Subcutaneous abdominal adipose tissue (tissue), 5 donors: ENCODE measurements around the gene PPP1R1A.

Source experiments
- H3K27ac ChIP-seq: one replicate; pipeline ENCODE4 v1.7.0; 2013; ENCODE audit warnings: low read depth, mild to moderate bottlenecking, inconsistent platforms, low read length, moderate library complexity
- H3K27me3 ChIP-seq, 5 donors: one replicate each; pipeline ENCODE4 v1.7.0; 2013; ENCODE audit warnings: low read length in 5 of 5, inconsistent platforms in 1 of 5; ENCODE audit not compliant: control insufficient read depth in 5 of 5, insufficient read depth in 4 of 5
- H3K36me3 ChIP-seq, 5 donors: one replicate each; pipeline ENCODE4 v1.7.0; 2013; ENCODE audit warnings: low read length in 5 of 5; ENCODE audit not compliant: control insufficient read depth in 5 of 5, insufficient read depth in 5 of 5
- H3K4me1 ChIP-seq, 5 donors: one replicate each; pipeline ENCODE4 v1.7.0; 2013; ENCODE audit warnings: low read length in 5 of 5, mild to moderate bottlenecking in 3 of 5, moderate library complexity in 1 of 5; ENCODE audit not compliant: control insufficient read depth in 5 of 5, insufficient read depth in 5 of 5
- H3K4me3 ChIP-seq, 5 donors: one replicate each; pipeline ENCODE4 v1.7.0; 2013; ENCODE audit warnings: low read length in 5 of 5, low read depth in 1 of 5
- H3K9ac ChIP-seq, 5 donors: one replicate each; pipeline ENCODE4 v1.7.0; 2013; ENCODE audit warnings: low read length in 5 of 5, mild to moderate bottlenecking in 4 of 5, moderate library complexity in 3 of 5
- H3K9me3 ChIP-seq, 5 donors: one replicate each; pipeline ENCODE4 v1.7.0; 2013; ENCODE audit warnings: low read length in 5 of 5; ENCODE audit not compliant: control insufficient read depth in 5 of 5
- donor health status: healthy.
- donor health status: healthy.
- donor health status: healthy.
- donor health status: healthy.
- donor health status: healthy.

The PPP1R1A gene

GRCh38 chr12:54590978-54591591 lies 2.6 kb upstream of the PPP1R1A start:
- H3K36me3 ChIP-seq = no peaks in the 10 kb centered on the region
- peaks cover 2 to 57% (median 48%) of the 10 kb centered on the region in 5 donors for H3K4me1 ChIP-seq
- H3K27ac ChIP-seq = peak overlapping the region; percentile 81
- peaks cover 0 to 18% (median 10%) of the 10 kb centered on the region in 5 donors for H3K27me3 ChIP-seq
- H3K9ac ChIP-seq = peak overlapping the region in 1 of 5 donors; percentile 1
- H3K4me3 ChIP-seq = no peak overlapping the region
- H3K9me3 ChIP-seq = no peaks in the 10 kb centered on the region

GRCh38 chr12:54589964-54590363 lies 1.5 kb upstream of the PPP1R1A start:
- Histone ChIP-seq H3K4me3 (no peak overlapping the region), H3K9ac (peak overlapping the region in 1 of 5 donors; percentile 36), H3K4me1 (peaks cover 2 to 68% (median 55%) of the 10 kb centered on the region in 5 donors), H3K27ac (peak overlapping the region; percentile 81), H3K36me3 (no peaks in the 10 kb centered on the region), H3K9me3 (no peaks in the 10 kb centered on the region), H3K27me3 (peaks cover 0 to 21% (median 10%) of the 10 kb centered on the region in 5 donors)

GRCh38 chr12:54588890-54589267 lies 420 bp upstream of the PPP1R1A start:
- Histone ChIP-seq H3K27me3 (peaks cover 0 to 21% (median 10%) of the 10 kb centered on the region in 5 donors), H3K9ac (peak overlapping the region in 4 of 5 donors; percentile 19 to 68 (median 49)), H3K4me1 (peaks cover 2 to 72% (median 58%) of the 10 kb centered on the region in 5 donors), H3K4me3 (peak overlapping the region; percentile 42 to 79 (median 53)), H3K27ac (peak overlapping the region; percentile 81), H3K36me3 (peaks cover 0 to 4% (median 2%) of the 10 kb centered on the region in 5 donors), H3K9me3 (no peaks in the 10 kb centered on the region)

DNA sequence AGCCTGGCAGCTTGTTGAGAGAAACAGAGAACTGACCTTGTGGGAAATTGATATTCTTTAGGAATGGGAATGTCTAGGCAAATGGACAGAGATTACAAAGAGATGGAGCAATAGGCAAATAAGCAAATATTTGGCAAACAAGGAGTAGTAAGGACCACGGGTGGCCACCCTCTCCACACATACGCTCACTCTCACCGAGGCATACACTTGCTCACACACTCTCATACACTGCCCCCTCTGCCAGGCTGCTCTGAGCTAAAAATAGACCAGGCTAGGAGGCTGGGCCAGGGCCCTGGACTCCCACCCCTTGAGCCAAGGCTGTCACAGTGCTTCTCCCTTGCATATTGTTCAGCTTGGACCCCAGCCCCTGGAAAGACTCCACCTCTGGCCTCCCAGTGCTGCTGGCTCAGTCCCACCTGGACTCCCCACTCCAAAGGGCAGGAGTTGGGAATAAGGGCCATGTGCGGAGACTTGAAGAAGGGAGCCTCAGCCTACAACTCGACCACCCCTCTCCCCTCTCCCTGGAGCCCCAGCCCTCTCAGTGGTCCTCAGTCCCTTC lies 1.1 kb downstream of the PPP1R1A start:
- Histone ChIP-seq H3K9me3 (no peaks in the 10 kb centered on the region), H3K9ac (peak overlapping the region; percentile 59 to 91 (median 73)), H3K4me1 (peaks cover 2 to 71% (median 58%) of the 10 kb centered on the region in 5 donors), H3K36me3 (peaks cover 1 to 19% (median 16%) of the 10 kb centered on the region in 5 donors), H3K4me3 (peak overlapping the region; percentile 61 to 94 (median 79)), H3K27me3 (peaks cover 0 to 21% (median 10%) of the 10 kb centered on the region in 5 donors), H3K27ac (peak overlapping the region; percentile 85)

GRCh38 chr12:54586620-54587019 lies 1.8 kb downstream of the PPP1R1A start:
- Histone ChIP-seq H3K9ac (peak overlapping the region; percentile 4 to 91 (median 59)), H3K27ac (peak overlapping the region; percentile 74), H3K9me3 (no peaks in the 10 kb centered on the region), H3K36me3 (peaks cover 4 to 26% (median 24%) of the 10 kb centered on the region in 5 donors), H3K27me3 (peaks cover 0 to 21% (median 10%) of the 10 kb centered on the region in 5 donors), H3K4me3 (peak overlapping the region; percentile 61 to 94 (median 79)), H3K4me1 (peaks cover 2 to 64% (median 54%) of the 10 kb centered on the region in 5 donors)

GRCh38 chr12:54585243-54585642 lies 3.2 kb downstream of the PPP1R1A start:
- Histone ChIP-seq H3K27ac (peak overlapping the region; percentile 74), H3K9ac (peak overlapping the region in 1 of 5 donors; percentile 6), H3K9me3 (no peaks in the 10 kb centered on the region), H3K27me3 (peaks cover 0 to 21% (median 8%) of the 10 kb centered on the region in 5 donors), H3K4me1 (peaks cover 0 to 52% (median 41%) of the 10 kb centered on the region in 5 donors), H3K36me3 (peaks cover 4 to 33% (median 28%) of the 10 kb centered on the region in 5 donors), H3K4me3 (no peak overlapping the region)

GRCh38 chr12:54584128-54584527 lies 4.3 kb downstream of the PPP1R1A start:
- H3K4me1 ChIP-seq = peaks cover 2 to 52% (median 45%) of the 10 kb centered on the region in 5 donors
- H3K27ac ChIP-seq = no peak overlapping the region
- H3K4me3 ChIP-seq = no peak overlapping the region
- H3K9ac ChIP-seq = no peak overlapping the region
- H3K36me3 ChIP-seq = peaks cover 4 to 33% (median 28%) of the 10 kb centered on the region in 5 donors
- H3K9me3 ChIP-seq = no peaks in the 10 kb centered on the region
- H3K27me3 ChIP-seq = peaks cover 0 to 15% (median 7%) of the 10 kb centered on the region in 5 donors

DNA sequence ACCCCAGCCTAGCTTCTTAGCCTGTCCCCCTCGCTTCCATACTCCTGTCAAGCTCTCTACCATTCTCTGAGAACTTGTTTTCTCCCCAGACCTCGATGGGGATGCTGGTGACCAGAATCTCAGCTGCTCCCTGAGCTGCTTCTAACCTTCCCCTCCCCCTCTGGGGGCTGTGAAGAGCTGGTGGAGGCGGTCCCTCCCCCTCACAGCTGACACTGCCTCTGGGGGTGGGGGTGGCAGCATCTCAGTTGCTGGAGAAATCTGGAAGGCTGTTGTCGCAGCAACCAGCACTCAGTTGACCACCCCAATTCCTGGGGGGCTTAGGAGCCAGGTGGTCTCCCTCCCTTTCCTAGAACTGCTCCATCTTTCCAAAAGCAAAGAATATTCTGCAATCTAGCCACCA lies 4.7 kb downstream of the PPP1R1A start:
- no peak overlapping the region for H3K27ac ChIP-seq
- peaks cover 4 to 33% (median 28%) of the 10 kb centered on the region in 5 donors for H3K36me3 ChIP-seq
- no peak overlapping the region for H3K9ac ChIP-seq
- H3K27me3 ChIP-seq = peaks cover 0 to 11% (median 5%) of the 10 kb centered on the region in 5 donors
- H3K4me3 ChIP-seq = no peak overlapping the region
- H3K4me1 ChIP-seq = peaks cover 2 to 49% (median 41%) of the 10 kb centered on the region in 5 donors
- H3K9me3 ChIP-seq = no peaks in the 10 kb centered on the region

GRCh38 chr12:54581412-54581811 lies 7.0 kb downstream of the PPP1R1A start:
- peaks cover 0 to 4% (median 0%) of the 10 kb centered on the region in 5 donors for H3K27me3 ChIP-seq
- peaks cover 2 to 38% (median 20%) of the 10 kb centered on the region in 5 donors for H3K4me1 ChIP-seq
- H3K9ac ChIP-seq = peak overlapping the region in 1 of 5 donors; percentile 21
- H3K27ac ChIP-seq = no peak overlapping the region
- H3K36me3 ChIP-seq = peaks cover 4 to 44% (median 34%) of the 10 kb centered on the region in 5 donors
- no peak overlapping the region for H3K4me3 ChIP-seq
- H3K9me3 ChIP-seq = no peaks in the 10 kb centered on the region
